Thoracic aorta (tissue), 2 donors: ENCODE data around the gene ZNF516. TPM values are rescaled to one million over a fixed set of nuclear protein-coding genes. Genes with fewer than 3 reads are reported as not detected.

ENCODE experiments used
- ATAC-seq: fragments of 150-250 bp; one replicate; pipeline ENCODE4 v1.8.0; 2017; ENCODE audit warnings: low read depth; ENCODE audit not compliant: insufficient number of reproducible peaks, low FRiP score
- DNase-seq: peaks from one replicate; pipeline ENCODE4 v3.0.0-alpha.2; 2020; ENCODE audit warnings: low spot score
- H3K27ac ChIP-seq, 2 donors: fragments of 200-600 bp; sonication (generic); 1 replicate in 1 of 2; 2 replicates in 1 of 2; pipeline ENCODE4 v1.5.1; 2016; ENCODE audit warnings: mild to moderate bottlenecking in 2 of 2, moderate library complexity in 2 of 2
- H3K27me3 ChIP-seq: fragments of 200-600 bp; sonication (generic); replicated peaks from 2 replicates; pipeline ENCODE4 v1.6.0; 2016; ENCODE audit warnings: mild to moderate bottlenecking; ENCODE audit not compliant: insufficient read depth
- H3K36me3 ChIP-seq: fragments of 200-600 bp; sonication (generic); one replicate; pipeline ENCODE4 v1.5.1; 2016
- H3K4me1 ChIP-seq, 2 donors: fragments of 200-600 bp; sonication (generic); 1 replicate in 1 of 2; 2 replicates in 1 of 2; pipeline versions ENCODE4 v1.5.1 to v1.6.0; 2016; ENCODE audit warnings: low read depth in 2 of 2, mild to moderate bottlenecking in 1 of 2; ENCODE audit not compliant: control insufficient read depth in 1 of 2
- H3K4me3 ChIP-seq: fragments of 200-600 bp; sonication (generic); 2 replicates; pipeline ENCODE4 v1.5.1; 2016; ENCODE audit warnings: mild to moderate bottlenecking
- H3K9me3 ChIP-seq: fragments of 200-600 bp; sonication (generic); 2 replicates; pipeline ENCODE4 v1.5.1; 2016
- total RNA-seq, 2 donors: library from RNA; depleted of rRNA; stranded (reverse); fragments of >200 nt; gene quantifications; one replicate each; pipeline versions ENCODE4 v1.1.0 to v1.2.3, GENCODE V29; 2016
- TF ChIP-seq, protein P1 (sequence below): fragments of 200-600 bp; sonication (generic); IDR thresholded peaks from one replicate; pipeline ENCODE4 v1.5.1; 2019; ENCODE audit warnings: antibody characterized with exemption

ZNF516 gene
- total RNA-seq, 2 donors from 2014 or later = 19.5 to 19.8 TPM

DNA sequence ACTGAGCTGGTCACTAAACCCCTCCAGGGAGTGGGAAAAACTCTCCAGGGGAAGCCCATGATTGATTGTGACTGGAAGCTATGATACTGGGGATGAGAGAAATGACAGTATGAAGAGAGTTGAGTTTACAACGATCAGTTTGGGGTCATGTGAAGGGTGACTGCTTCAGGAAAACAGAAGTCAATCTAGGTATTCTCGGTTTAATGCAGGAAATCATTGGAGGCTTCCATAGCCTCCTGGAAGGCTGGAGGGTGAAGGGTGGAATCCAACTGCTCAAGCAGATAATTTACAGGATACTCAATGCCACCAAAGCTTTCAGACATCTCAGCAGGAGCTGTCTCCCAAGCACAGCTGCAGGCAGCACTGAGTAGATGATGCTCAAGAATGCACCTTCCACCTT is 154.6 kb downstream of the ZNF516 start:
- Histone ChIP-seq H3K36me3 (no peaks in the 10 kb centered on the region), H3K27me3 (no peaks in the 10 kb centered on the region), H3K4me3 (no peak overlapping the region), H3K27ac (no peak overlapping the region), H3K4me1 (no peaks in the 10 kb centered on the region), H3K9me3 (no peaks in the 10 kb centered on the region)
- TF ChIP-seq, protein P1, sequence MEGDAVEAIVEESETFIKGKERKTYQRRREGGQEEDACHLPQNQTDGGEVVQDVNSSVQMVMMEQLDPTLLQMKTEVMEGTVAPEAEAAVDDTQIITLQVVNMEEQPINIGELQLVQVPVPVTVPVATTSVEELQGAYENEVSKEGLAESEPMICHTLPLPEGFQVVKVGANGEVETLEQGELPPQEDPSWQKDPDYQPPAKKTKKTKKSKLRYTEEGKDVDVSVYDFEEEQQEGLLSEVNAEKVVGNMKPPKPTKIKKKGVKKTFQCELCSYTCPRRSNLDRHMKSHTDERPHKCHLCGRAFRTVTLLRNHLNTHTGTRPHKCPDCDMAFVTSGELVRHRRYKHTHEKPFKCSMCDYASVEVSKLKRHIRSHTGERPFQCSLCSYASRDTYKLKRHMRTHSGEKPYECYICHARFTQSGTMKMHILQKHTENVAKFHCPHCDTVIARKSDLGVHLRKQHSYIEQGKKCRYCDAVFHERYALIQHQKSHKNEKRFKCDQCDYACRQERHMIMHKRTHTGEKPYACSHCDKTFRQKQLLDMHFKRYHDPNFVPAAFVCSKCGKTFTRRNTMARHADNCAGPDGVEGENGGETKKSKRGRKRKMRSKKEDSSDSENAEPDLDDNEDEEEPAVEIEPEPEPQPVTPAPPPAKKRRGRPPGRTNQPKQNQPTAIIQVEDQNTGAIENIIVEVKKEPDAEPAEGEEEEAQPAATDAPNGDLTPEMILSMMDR = no peak
- DNase-seq = no peak
- ATAC-seq = no peak

DNA sequence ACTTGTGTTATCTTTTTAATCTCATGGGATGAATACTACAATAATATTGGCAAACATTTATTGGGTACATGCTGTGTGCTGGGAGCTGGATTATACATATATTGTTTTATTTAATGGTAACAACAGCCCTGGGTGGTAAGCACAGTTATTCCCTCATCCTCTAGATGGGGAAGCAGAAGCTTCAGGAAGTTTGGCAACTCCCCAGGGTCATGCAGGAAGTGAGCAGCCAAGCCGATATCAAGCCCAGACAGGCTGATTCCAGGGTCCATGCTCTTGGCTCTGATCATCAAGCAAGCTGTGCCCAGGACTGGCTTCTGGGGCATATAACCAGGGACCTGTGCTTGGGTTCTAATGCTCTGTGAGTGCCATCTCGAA is 155.8 kb downstream of the ZNF516 start:
- DNase-seq = no peak

DNA sequence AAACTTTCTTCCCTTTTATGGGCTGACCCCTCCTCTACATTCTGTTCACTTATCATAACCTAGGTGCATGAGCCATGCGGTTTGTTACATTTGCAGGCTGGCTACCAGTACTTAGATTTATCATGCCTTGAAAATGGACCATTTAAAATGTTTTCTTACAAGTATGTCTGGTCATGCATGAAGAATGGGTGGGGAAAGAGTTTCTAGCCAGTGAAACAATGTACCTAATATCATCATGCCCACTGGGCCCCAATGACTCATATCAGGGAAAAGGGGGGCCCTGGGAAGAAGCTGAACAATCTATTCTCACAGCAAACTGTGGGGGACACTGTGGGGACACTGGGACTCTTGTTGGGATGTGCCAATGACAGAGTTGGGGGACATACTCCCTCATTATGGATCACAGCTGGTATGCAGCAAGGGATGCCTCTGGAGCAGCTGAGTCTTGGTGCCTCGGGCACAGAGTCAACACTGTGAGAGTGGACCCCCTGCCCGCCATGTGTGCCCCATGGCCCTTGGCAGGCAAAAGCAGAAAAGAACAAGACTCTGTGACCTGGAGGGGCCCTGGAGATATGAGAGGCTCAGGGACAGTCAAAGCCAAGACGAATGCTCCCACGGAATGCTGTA is 156.3 kb downstream of the ZNF516 start:
- no peak for DNase-seq
- Histone ChIP-seq H3K4me3 (no peak overlapping the region), H3K4me1 (no peaks in the 10 kb centered on the region), H3K27me3 (no peaks in the 10 kb centered on the region), H3K27ac (no peak overlapping the region), H3K9me3 (peaks cover 4% of the 10 kb centered on the region), H3K36me3 (no peaks in the 10 kb centered on the region)
- ATAC-seq = no peak
- TF ChIP-seq, protein P1 = no peak

More for the DNA sequence above, 155.8 kb downstream of the ZNF516 start:
- peaks cover under 1% of the 10 kb centered on the region for H3K9me3 ChIP-seq
- no peak for ATAC-seq
- H3K27me3 ChIP-seq = no peaks in the 10 kb centered on the region
- no peak overlapping the region for H3K4me3 ChIP-seq
- H3K36me3 ChIP-seq = no peaks in the 10 kb centered on the region
- H3K27ac ChIP-seq = no peak overlapping the region
- TF ChIP-seq, protein P1 = no peak
- no peaks in the 10 kb centered on the region for H3K4me1 ChIP-seq

DNA sequence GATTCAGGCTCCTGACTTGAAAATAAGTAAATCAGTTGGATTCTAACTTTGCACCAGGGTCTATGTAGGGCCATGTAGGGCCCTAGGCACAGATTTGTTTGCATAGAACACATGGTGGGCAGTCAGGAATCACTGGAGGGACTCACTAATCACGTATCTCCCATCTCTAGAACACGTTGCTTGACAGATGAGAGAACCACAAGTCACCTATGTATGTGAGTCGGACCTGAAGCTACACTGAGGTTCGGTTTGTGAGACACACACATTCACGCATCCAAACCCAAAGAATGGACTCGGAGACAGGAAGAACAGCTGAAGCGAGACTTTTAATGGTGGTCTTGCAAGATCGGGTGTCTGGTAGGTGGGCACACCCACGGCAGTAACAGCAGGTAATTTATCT is 157.0 kb downstream of the ZNF516 start:
- TF ChIP-seq, protein P1 = no peak
- no peak for ATAC-seq
- Histone ChIP-seq H3K36me3 (no peaks in the 10 kb centered on the region), H3K4me1 (no peaks in the 10 kb centered on the region), H3K4me3 (no peak overlapping the region), H3K9me3 (peaks cover 4% of the 10 kb centered on the region), H3K27ac (no peak overlapping the region), H3K27me3 (no peaks in the 10 kb centered on the region)
- DNase-seq = no peak

DNA sequence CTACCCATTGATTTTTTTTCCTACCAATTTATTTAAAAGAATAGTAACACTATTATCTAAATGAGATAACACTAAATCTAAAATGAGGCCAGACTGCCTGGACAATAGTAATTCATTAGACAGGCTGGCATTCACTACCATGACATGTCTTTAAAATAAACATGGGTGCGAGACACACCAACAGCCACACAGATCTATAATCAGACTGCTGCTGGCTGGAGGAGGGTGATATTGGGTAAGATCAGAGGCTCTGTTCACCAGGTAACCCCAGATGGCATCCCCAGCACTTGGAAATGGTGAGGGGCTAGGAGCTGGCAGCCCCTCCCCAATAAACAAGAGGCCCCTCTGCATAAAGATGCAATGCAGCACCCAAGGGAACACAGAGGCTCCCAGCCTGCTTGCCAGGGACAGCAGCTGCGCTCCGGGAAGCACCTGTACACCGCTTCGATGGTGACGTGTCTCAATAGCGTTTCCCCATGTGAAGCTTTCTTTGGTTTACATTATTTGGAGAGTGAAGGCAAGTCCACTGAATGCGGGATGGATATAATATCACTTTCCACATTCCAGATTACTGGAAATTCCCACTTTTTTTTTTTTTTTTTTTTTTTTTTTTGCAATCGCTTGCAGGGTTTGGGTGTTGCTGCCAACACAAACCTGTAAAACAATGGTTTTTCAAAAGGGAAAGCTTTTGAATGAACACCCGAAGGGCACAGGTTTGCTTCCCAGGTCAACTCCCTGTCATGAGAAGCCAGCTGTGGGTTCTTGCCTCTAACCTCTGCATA is 159.0 kb downstream of the ZNF516 start:
- ATAC-seq = no peak
- no peaks in the 10 kb centered on the region for H3K27me3 ChIP-seq
- DNase-seq = no peak
- H3K9me3 ChIP-seq = peaks cover 9% of the 10 kb centered on the region
- TF ChIP-seq, protein P1 = no peak
- no peak overlapping the region for H3K4me3 ChIP-seq
- H3K4me1 ChIP-seq = no peaks in the 10 kb centered on the region
- no peaks in the 10 kb centered on the region for H3K36me3 ChIP-seq
- H3K27ac ChIP-seq = no peak overlapping the region
